CD14-positive monocyte (primary cell): Measurements from ENCODE around the gene IGF2BP1. TPM values are rescaled to one million over a fixed set of nuclear protein-coding genes. Genes with fewer than 3 reads are reported as not detected.

Experiments used
- DNase-seq, 3 donors: peaks; one replicate each; pipeline ENCODE4 v3.0.0-alpha.2; 2011 to 2022
- H2AFZ ChIP-seq: 2 replicates; pipeline ENCODE4 v1.6.0; 2012; ENCODE audit warnings: mild to moderate bottlenecking, low read depth, low read length, inconsistent platforms; ENCODE audit not compliant: insufficient read depth, poor library complexity, severe bottlenecking
- H3K27ac ChIP-seq, 2 donors: 1 replicate in 1 of 2; 2 replicates in 1 of 2; pipeline ENCODE4 v1.5.1; 2012 to 2013; ENCODE audit warnings: low read length in 2 of 2, control low read depth in 1 of 2, inconsistent platforms in 1 of 2, low read depth in 1 of 2, mild to moderate bottlenecking in 1 of 2
- H3K27me3 ChIP-seq, 2 donors: one replicate each; pipeline versions ENCODE4 v1.6.0 to v1.6.1; 2011 to 2013; ENCODE audit warnings: low read length in 2 of 2; ENCODE audit not compliant: control insufficient read depth in 2 of 2, insufficient read depth in 2 of 2
- H3K36me3 ChIP-seq, 2 donors: replicated peaks in 1 of 2; 1 replicate in 1 of 2; 2 replicates in 1 of 2; pipeline versions ENCODE4 v1.5.1 to v1.6.1; 2012 to 2013; ENCODE audit warnings: low read length in 2 of 2, control low read depth in 1 of 2, inconsistent platforms in 1 of 2, mild to moderate bottlenecking in 1 of 2; ENCODE audit not compliant: insufficient read depth in 2 of 2, control insufficient read depth in 1 of 2
- H3K4me1 ChIP-seq, 2 donors: 1 replicate in 1 of 2; 2 replicates in 1 of 2; pipeline versions ENCODE4 v1.5.1 to v1.6.1; 2012 to 2013; ENCODE audit warnings: low read length in 2 of 2, control low read depth in 1 of 2, inconsistent platforms in 1 of 2, mild to moderate bottlenecking in 1 of 2, moderate library complexity in 1 of 2; ENCODE audit not compliant: insufficient read depth in 2 of 2, control insufficient read depth in 1 of 2
- H3K4me2 ChIP-seq: replicated peaks from 2 replicates; pipeline ENCODE3; 2012; ENCODE audit warnings: low read length, moderate library complexity, mild to moderate bottlenecking; ENCODE audit not compliant: poor library complexity, severe bottlenecking; ENCODE audit errors: extremely low read depth
- H3K4me3 ChIP-seq, 3 experiments: fragments of 200-600 bp in 1 of 3; sonication (generic) in 1 of 3; replicated peaks in 1 of 3; 1 replicate in 2 of 3; 2 replicates in 1 of 3; pipeline ENCODE4 v1.5.1; 2011 to 2013; ENCODE audit warnings: low read length in 3 of 3, mild to moderate bottlenecking in 3 of 3, control low read depth in 2 of 3, low read depth in 2 of 3, inconsistent platforms in 1 of 3, moderate library complexity in 1 of 3
- H3K79me2 ChIP-seq: 2 replicates; pipeline ENCODE4 v1.6.0; 2012; ENCODE audit warnings: mild to moderate bottlenecking, control low read depth, inconsistent platforms, low read length, moderate library complexity; ENCODE audit not compliant: insufficient read depth
- H3K9ac ChIP-seq: 2 replicates; pipeline ENCODE4 v1.6.0; 2017; ENCODE audit warnings: low read length, mild to moderate bottlenecking; ENCODE audit not compliant: insufficient read depth, poor library complexity, severe bottlenecking
- H3K9me3 ChIP-seq, 2 donors: replicated peaks in 1 of 2; 1 replicate in 1 of 2; 2 replicates in 1 of 2; pipeline versions ENCODE4 v1.5.1 to v1.6.1; 2012 to 2013; ENCODE audit warnings: low read length in 2 of 2, control low read depth in 1 of 2; ENCODE audit not compliant: control insufficient read depth in 1 of 2, insufficient read depth in 1 of 2
- H4K20me1 ChIP-seq: 2 replicates; pipeline ENCODE4 v1.6.0; 2012; ENCODE audit warnings: mild to moderate bottlenecking, low read length, control low read depth, moderate library complexity; ENCODE audit not compliant: insufficient read depth
- H3K27ac Mint-ChIP-seq, 7 donors: one replicate each; pipeline ENCODE4 v1.8.0; 2020; ENCODE audit warnings: mild to moderate bottlenecking in 7 of 7, mixed read lengths in 7 of 7, moderate library complexity in 6 of 7, inconsistent platforms in 2 of 7
- H3K27me3 Mint-ChIP-seq, 3 donors: one replicate each; pipeline ENCODE4 v1.8.0; 2021 to 2022; ENCODE audit warnings: low read depth in 3 of 3, mild to moderate bottlenecking in 3 of 3, mixed read lengths in 3 of 3, moderate library complexity in 3 of 3, inconsistent platforms in 1 of 3
- H3K36me3 Mint-ChIP-seq, 2 donors: one replicate each; pipeline ENCODE4 v1.8.0; 2020; ENCODE audit warnings: mixed read lengths in 2 of 2, inconsistent platforms in 1 of 2, mild to moderate bottlenecking in 1 of 2
- H3K4me1 Mint-ChIP-seq: one replicate; pipeline ENCODE4 v1.8.0; 2020; ENCODE audit warnings: mild to moderate bottlenecking, mixed read lengths
- H3K4me3 Mint-ChIP-seq, 2 donors: one replicate each; pipeline ENCODE4 v1.8.0; 2020; ENCODE audit warnings: mild to moderate bottlenecking in 2 of 2, mixed read lengths in 2 of 2, moderate library complexity in 1 of 2
- H3K9me3 Mint-ChIP-seq, 7 donors: one replicate each; pipeline ENCODE4 v1.8.0; 2020 to 2022; ENCODE audit warnings: mixed read lengths in 7 of 7, mild to moderate bottlenecking in 6 of 7, moderate library complexity in 6 of 7, inconsistent platforms in 2 of 7
- CTCF ChIP-seq: fragments of 200-600 bp; IDR thresholded peaks from one replicate; pipeline ENCODE4 v1.8.0; 2022; ENCODE audit warnings: antibody characterized with exemption, mild to moderate bottlenecking
- WGBS: methylation state at CpG from one replicate; pipeline ENCODE4 v1.1.5; 2013; ENCODE audit warnings: missing lambda C conversion rate; ENCODE audit not compliant: insufficient coverage; 5-methylcytosine and 5-hydroxymethylcytosine counted together
- intact Hi-C, 2 donors: fragments of 100-400 bp; cut with micrococcal nuclease; formaldehyde crosslinking; loops; one replicate each; pipeline versions ENCODE4 v1.15.0 to v1.15.1; 2023
- polyA plus RNA-seq, 3 donors: library from polyadenylated mRNA; depleted of rRNA in 1 of 3; unstranded in 2 of 3; stranded (reverse) in 1 of 3; fragments of 300-500 nt in 2 of 3; fragments of >200 nt in 1 of 3; fragmentation: Illumina TruSeq in 2 of 3; gene quantifications; 1 replicate in 2 of 3; 2 replicates in 1 of 3; pipeline ENCODE4 v1.2.3, GENCODE V29; 2012 to 2021

Gene IGF2BP1
- polyA plus RNA-seq, 3 donors: not detected

GRCh38 chr17:49063652-49064051, 66.5 kb downstream of the IGF2BP1 start:
- Mint-ChIP-seq H3K27ac (no peak overlapping the region), H3K27me3 (peaks cover 10 to 25% (median 11%) of the 10 kb centered on the region in 3 donors), H3K36me3 (no peaks in the 10 kb centered on the region), H3K4me3 (no peak overlapping the region), H3K9me3 (peaks cover 0 to 3% (median 0%) of the 10 kb centered on the region in 7 donors), H3K4me1 (no peaks in the 10 kb centered on the region)
- Histone ChIP-seq H3K79me2 (no peaks in the 10 kb centered on the region), H3K4me3 (no peak overlapping the region), H4K20me1 (no peaks in the 10 kb centered on the region), H2AFZ (no peak overlapping the region), H3K4me1 (no peaks in the 10 kb centered on the region), H3K4me2 (no peak overlapping the region), H3K36me3 (no peaks in the 10 kb centered on the region), H3K9me3 (no peaks in the 10 kb centered on the region), H3K27me3 (no peaks in the 10 kb centered on the region), H3K27ac (no peak overlapping the region), H3K9ac (no peak overlapping the region)
- intact Hi-C loops: no loop called here
- 57% methylated on average over 1 of the region's 2 CpGs for WGBS
- TF ChIP-seq CTCF: no peak
- DNase-seq: no peak

GRCh38 chr17:49067163-49067562, 70.0 kb downstream of the IGF2BP1 start:
- H3K4me1 Mint-ChIP-seq: peaks cover 7% of the 10 kb centered on the region
- DNase-seq: no peak
- H2AFZ ChIP-seq: no peak overlapping the region
- no peak overlapping the region for H3K27ac Mint-ChIP-seq
- no peaks in the 10 kb centered on the region for H3K27me3 ChIP-seq
- H3K9me3 ChIP-seq: no peaks in the 10 kb centered on the region
- H3K9me3 Mint-ChIP-seq: peaks cover 0 to 3% (median 0%) of the 10 kb centered on the region in 7 donors
- H3K27me3 Mint-ChIP-seq: peaks cover 3 to 10% (median 5%) of the 10 kb centered on the region in 3 donors
- no peak overlapping the region for H3K4me2 ChIP-seq
- no peaks in the 10 kb centered on the region for H3K79me2 ChIP-seq
- H3K4me3 Mint-ChIP-seq: no peak overlapping the region
- H3K4me1 ChIP-seq: peaks cover 0 to 4% of the 10 kb centered on the region in 2 donors
- no peak overlapping the region for H3K9ac ChIP-seq
- no peaks in the 10 kb centered on the region for H3K36me3 ChIP-seq
- H4K20me1 ChIP-seq: no peaks in the 10 kb centered on the region
- intact Hi-C loops: no loop called here
- H3K36me3 Mint-ChIP-seq: no peaks in the 10 kb centered on the region
- H3K4me3 ChIP-seq: no peak overlapping the region
- WGBS: 93% methylated on average over 8 of the region's 8 CpGs
- no peak for TF ChIP-seq CTCF
- no peak overlapping the region for H3K27ac ChIP-seq
